ENCODE measurements around the gene PTPRR.

PTPRR gene

DNA sequence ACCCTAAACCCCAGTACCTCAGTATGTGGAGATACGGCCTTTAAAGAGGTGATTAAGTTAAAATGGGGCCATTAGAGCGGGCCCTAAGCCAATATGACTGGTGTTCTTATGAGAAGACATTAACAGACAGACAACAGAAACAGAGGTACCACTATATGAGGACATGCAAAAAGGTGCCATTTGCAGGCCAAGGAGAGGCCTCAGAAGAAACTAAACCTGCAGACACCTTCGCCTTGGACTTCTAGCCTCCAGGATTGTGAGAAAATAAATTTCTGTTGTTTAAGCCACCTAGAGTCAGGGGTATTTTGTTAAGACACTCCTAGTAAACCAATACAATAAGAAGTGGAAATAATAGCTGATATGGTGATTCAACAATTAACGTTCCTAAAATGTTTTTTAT is 315.9 kb downstream of the PTPRR start:
- no peaks in the 10 kb centered on the region; the same call in 1 of the 2 replicates for H3K27me3 ChIP-seq (ENCODE audit: control insufficient read depth, low read length)
- H3K36me3 ChIP-seq (ENCODE audit: control insufficient read depth, low read length), result no peaks in the 10 kb centered on the region
- H3K79me2 ChIP-seq (ENCODE audit: control insufficient read depth, low read length), result no peaks in the 10 kb centered on the region
- H3K4me2 ChIP-seq (ENCODE audit: low read length), result no peak overlapping the region
- no peaks in the 10 kb centered on the region for H3F3A ChIP-seq (ENCODE audit: control insufficient read depth, insufficient read depth)
- H4K20me1 ChIP-seq (ENCODE audit: control insufficient read depth, insufficient read depth, low read depth, low read length), result no peaks in the 10 kb centered on the region
- H3K4me3 ChIP-seq (ENCODE audit: low read length), result no peak overlapping the region
- TF ChIP-seq, protein P1, sequence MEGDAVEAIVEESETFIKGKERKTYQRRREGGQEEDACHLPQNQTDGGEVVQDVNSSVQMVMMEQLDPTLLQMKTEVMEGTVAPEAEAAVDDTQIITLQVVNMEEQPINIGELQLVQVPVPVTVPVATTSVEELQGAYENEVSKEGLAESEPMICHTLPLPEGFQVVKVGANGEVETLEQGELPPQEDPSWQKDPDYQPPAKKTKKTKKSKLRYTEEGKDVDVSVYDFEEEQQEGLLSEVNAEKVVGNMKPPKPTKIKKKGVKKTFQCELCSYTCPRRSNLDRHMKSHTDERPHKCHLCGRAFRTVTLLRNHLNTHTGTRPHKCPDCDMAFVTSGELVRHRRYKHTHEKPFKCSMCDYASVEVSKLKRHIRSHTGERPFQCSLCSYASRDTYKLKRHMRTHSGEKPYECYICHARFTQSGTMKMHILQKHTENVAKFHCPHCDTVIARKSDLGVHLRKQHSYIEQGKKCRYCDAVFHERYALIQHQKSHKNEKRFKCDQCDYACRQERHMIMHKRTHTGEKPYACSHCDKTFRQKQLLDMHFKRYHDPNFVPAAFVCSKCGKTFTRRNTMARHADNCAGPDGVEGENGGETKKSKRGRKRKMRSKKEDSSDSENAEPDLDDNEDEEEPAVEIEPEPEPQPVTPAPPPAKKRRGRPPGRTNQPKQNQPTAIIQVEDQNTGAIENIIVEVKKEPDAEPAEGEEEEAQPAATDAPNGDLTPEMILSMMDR (IDR thresholded peaks at IDR 0.05; ENCODE audit: low read depth, low read length, poor library complexity, severe bottlenecking), result no peak
- no peak for TF ChIP-seq EZH2phosphoT487 (IDR thresholded peaks at IDR 0.05; ENCODE audit: borderline replicate concordance, low read length)
- no peaks in the 10 kb centered on the region for H3K4me1 ChIP-seq (ENCODE audit: control insufficient read depth, low read length)
- H3K9me2 ChIP-seq (replicated peaks; ENCODE audit: control insufficient read depth, low read length), result no peaks in the 10 kb centered on the region
- no peaks in the 10 kb centered on the region for H3K9me3 ChIP-seq (ENCODE audit: control insufficient read depth, insufficient read depth, low read length)
- H3K27ac ChIP-seq (ENCODE audit: low read depth, low read length), result no peak overlapping the region

DNA sequence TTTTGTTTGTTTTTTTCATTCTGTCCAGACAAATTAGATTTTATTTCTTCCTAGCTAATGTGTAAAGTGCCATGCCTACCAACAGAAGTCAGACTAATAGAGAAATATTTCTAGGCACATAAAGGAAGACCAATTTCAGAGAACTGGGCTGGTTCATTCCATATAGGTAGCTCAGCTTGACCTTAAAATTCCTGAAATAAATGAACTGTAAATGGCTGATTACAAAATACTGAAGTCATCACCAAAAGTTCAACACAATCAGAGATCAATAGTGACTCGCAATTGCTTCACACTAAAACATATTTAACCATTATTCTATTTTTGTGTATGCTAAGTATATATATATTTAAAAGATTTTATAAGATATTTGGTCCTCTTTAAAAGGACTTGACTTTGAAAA is 317.5 kb downstream of the PTPRR start:
- Histone ChIP-seq H3K9me3 (ENCODE audit: control insufficient read depth, insufficient read depth, low read length) (no peaks in the 10 kb centered on the region), H3K36me3 (ENCODE audit: control insufficient read depth, low read length) (no peaks in the 10 kb centered on the region), H3K27me3 (ENCODE audit: control insufficient read depth, low read length) (no peaks in the 10 kb centered on the region; the same call in 1 of the 2 replicates), H3K9me2 (replicated peaks; ENCODE audit: control insufficient read depth, low read length) (no peaks in the 10 kb centered on the region), H3K4me2 (ENCODE audit: low read length) (no peak overlapping the region), H3K27ac (ENCODE audit: low read depth, low read length) (no peak overlapping the region), H3K4me3 (ENCODE audit: low read length) (no peak overlapping the region), H3K79me2 (ENCODE audit: control insufficient read depth, low read length) (no peaks in the 10 kb centered on the region), H3K4me1 (ENCODE audit: control insufficient read depth, low read length) (no peaks in the 10 kb centered on the region), H4K20me1 (ENCODE audit: control insufficient read depth, insufficient read depth, low read depth, low read length) (no peaks in the 10 kb centered on the region), H3F3A (ENCODE audit: control insufficient read depth, insufficient read depth) (no peaks in the 10 kb centered on the region)
- TF ChIP-seq, protein P1 (IDR thresholded peaks at IDR 0.05; ENCODE audit: low read depth, low read length, poor library complexity, severe bottlenecking), result no peak
- TF ChIP-seq EZH2phosphoT487 (IDR thresholded peaks at IDR 0.05; ENCODE audit: borderline replicate concordance, low read length), result no peak

DNA sequence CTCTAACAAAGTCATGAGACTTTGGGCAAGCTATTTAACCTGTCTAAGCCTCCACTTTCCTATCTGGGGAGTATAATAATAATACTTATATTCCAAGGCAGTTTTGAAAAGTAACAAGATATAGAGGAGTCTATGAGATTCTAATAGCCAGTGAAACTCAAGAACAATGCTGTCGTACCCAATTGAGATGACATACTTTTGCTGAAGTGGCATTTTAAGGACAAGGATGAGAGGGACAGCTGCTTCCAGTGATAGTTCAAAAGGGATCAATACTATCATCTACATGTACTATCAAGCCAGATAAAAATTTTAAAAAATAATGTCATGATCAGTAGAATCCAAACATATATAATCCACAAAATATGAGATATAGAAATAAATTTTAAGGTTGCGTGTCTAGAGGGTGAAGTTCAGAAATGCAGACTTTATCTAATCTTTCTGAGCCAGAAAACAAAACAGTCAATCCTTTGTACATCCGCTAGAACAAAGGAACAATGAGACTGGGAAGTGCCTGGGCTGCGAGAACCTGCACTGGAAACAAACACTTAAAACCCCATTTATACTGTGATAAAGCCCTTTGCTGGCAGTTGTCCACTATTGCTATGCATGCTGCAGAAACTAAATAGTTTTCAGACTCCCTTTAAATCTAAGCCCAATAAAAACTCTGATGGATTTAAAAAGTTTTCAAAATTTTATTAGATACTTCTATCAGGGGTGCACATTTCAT is 321.9 kb downstream of the PTPRR start:
- Histone ChIP-seq H3K4me1 (ENCODE audit: control insufficient read depth, low read length) (no peaks in the 10 kb centered on the region), H3K79me2 (ENCODE audit: control insufficient read depth, low read length) (no peaks in the 10 kb centered on the region), H4K20me1 (ENCODE audit: control insufficient read depth, insufficient read depth, low read depth, low read length) (no peaks in the 10 kb centered on the region), H3K27me3 (ENCODE audit: control insufficient read depth, low read length) (no peaks in the 10 kb centered on the region; the same call in 1 of the 2 replicates), H3K27ac (ENCODE audit: low read depth, low read length) (no peak overlapping the region), H3K9me3 (ENCODE audit: control insufficient read depth, insufficient read depth, low read length) (no peaks in the 10 kb centered on the region), H3F3A (ENCODE audit: control insufficient read depth, insufficient read depth) (no peaks in the 10 kb centered on the region), H3K4me3 (ENCODE audit: low read length) (no peak overlapping the region), H3K9me2 (replicated peaks; ENCODE audit: control insufficient read depth, low read length) (no peaks in the 10 kb centered on the region), H3K4me2 (ENCODE audit: low read length) (no peak overlapping the region), H3K36me3 (ENCODE audit: control insufficient read depth, low read length) (no peaks in the 10 kb centered on the region)
- TF ChIP-seq EZH2phosphoT487 (IDR thresholded peaks at IDR 0.05; ENCODE audit: borderline replicate concordance, low read length), result no peak
- TF ChIP-seq, protein P1 (IDR thresholded peaks at IDR 0.05; ENCODE audit: low read depth, low read length, poor library complexity, severe bottlenecking), result no peak

Data from DOHH2 (cell line).